ENCODE results near the gene SV2A.
A peak's percentile ranks its signal among the peaks of the same experiment; 100 is the strongest.
"Not testable (repeated sequence)": the region's sequence is repeated elsewhere in the genome, so short reads cannot be mapped to it uniquely, and the experiment has no call there.

SV2A gene, protein sequence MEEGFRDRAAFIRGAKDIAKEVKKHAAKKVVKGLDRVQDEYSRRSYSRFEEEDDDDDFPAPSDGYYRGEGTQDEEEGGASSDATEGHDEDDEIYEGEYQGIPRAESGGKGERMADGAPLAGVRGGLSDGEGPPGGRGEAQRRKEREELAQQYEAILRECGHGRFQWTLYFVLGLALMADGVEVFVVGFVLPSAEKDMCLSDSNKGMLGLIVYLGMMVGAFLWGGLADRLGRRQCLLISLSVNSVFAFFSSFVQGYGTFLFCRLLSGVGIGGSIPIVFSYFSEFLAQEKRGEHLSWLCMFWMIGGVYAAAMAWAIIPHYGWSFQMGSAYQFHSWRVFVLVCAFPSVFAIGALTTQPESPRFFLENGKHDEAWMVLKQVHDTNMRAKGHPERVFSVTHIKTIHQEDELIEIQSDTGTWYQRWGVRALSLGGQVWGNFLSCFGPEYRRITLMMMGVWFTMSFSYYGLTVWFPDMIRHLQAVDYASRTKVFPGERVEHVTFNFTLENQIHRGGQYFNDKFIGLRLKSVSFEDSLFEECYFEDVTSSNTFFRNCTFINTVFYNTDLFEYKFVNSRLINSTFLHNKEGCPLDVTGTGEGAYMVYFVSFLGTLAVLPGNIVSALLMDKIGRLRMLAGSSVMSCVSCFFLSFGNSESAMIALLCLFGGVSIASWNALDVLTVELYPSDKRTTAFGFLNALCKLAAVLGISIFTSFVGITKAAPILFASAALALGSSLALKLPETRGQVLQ

DNA sequence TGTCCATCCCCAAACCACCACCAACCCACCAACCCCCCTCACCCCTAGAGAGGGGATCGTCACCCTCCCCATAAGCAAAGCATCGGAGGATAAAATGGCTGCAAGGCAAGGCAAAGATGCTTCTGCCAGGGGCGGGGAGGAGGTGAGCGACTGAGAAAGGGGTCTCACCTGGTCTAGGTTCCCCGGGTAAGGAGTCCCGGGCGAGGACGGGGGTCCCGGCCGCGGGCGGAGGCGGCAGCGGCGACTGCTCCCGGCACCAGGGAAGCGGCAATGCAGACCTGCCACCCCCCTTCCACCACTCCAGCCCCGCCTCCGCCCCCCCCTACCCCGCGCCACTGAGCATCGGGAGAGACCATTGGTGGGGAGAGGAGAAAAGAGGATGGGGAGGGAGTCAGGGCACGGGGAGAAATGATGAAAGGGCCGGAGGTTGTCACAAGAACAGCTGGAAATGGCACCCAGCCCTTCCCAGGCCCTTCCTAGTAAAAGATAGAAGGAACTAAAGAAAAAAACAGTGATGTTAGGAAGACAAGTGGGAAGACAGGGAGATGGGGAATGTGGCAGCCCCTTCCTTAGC lies at the start of gene SV2A:
Gene SV2A (minus strand): TSS at position 274 of the 574 bp plus-strand sequence. CDS start 4,004 bp downstream, outside the sequence.
- DNase-seq (peak; percentile 54), ATAC-seq (peak; percentile 69)
- Mint-ChIP-seq H3K36me3 (ENCODE audit: low read depth) (peaks cover 9% of the 10 kb centered on the region), H3K27me3 (peaks cover 1% of the 10 kb centered on the region), H3K4me3 (peak within 1 kb of the TSS; percentile 81), H3K27ac (peak within 1 kb of the TSS; percentile 68), H3K9me3 (no peaks in the 10 kb centered on the region), H3K4me1 (peaks cover 24% of the 10 kb centered on the region)

DNA sequence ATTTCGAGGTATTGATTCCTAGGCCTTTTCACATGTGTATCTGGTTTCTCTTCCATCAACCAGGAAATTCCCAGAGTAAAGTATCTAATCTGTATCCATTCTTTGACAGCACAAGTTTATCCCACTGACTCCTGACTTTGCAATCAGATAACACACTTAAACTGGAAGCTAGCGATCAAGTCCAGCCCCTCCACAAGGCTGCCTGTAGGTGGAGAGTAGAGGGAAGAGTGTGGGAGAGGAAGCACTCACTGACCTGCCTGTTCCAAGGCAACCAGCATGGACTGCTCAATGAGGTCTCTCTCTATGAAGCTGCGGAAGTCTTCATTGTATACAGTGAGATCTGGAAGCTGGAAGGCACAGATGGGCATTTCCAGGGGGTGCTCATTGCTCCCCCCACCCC lies 49.4 kb upstream of the SV2A start:
- Mint-ChIP-seq H3K4me1 (peaks cover 6% of the 10 kb centered on the region), H3K9me3 (no peaks in the 10 kb centered on the region), H3K27me3 (no peaks in the 10 kb centered on the region), H3K27ac (no peak overlapping the region), H3K4me3 (no peak overlapping the region), H3K36me3 (ENCODE audit: low read depth) (peaks cover 41% of the 10 kb centered on the region)
- DNase-seq: no peak
- no peak for ATAC-seq

DNA sequence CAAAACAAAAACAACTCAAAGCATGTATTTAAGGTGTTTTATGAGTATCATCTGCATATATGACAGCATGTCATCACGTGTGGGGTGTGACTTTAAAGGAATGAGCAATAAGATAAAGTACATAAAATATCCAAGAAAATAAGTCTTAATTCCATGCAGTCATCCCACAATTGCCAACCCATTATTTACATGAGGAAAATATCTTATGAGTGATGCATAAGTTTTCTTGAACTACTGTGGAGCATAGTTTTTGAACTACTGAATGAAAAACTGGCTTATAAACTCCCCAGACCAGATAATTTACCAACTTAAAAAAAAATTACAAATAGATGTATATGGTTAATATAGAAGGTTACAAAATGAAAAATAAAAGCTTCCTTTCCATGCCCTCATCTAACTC lies 48.8 kb upstream of the SV2A start:
- ATAC-seq: no peak
- Mint-ChIP-seq H3K9me3 (no peaks in the 10 kb centered on the region), H3K4me1 (peaks cover 11% of the 10 kb centered on the region), H3K27me3 (no peaks in the 10 kb centered on the region), H3K27ac (no peak overlapping the region), H3K36me3 (ENCODE audit: low read depth) (peaks cover 41% of the 10 kb centered on the region), H3K4me3 (no peak overlapping the region)
- DNase-seq: no peak

DNA sequence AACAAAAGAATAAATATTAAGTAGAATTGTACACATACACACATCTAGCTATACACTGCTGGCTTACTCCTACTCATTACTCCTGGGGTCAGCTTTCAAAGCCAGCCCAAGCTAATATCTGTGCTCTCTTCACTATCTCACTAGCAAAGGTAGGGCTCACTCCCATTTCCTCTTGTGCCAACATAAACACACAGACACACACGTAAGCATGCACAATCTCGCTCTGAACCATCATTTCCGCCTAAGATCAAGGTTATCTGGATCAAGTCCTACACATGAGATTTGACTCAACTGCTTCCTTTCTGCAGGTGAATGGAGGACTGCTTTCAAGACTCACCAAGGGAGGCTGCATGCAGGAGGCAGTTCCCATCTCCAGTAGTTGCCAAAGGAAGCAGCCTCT lies 47.8 kb upstream of the SV2A start:
- Mint-ChIP-seq H3K27ac (no peak overlapping the region), H3K9me3 (no peaks in the 10 kb centered on the region), H3K4me3 (no peak overlapping the region), H3K27me3 (no peaks in the 10 kb centered on the region), H3K36me3 (ENCODE audit: low read depth) (peaks cover 42% of the 10 kb centered on the region), H3K4me1 (peaks cover 11% of the 10 kb centered on the region)
- DNase-seq: no peak
- no peak for ATAC-seq

DNA sequence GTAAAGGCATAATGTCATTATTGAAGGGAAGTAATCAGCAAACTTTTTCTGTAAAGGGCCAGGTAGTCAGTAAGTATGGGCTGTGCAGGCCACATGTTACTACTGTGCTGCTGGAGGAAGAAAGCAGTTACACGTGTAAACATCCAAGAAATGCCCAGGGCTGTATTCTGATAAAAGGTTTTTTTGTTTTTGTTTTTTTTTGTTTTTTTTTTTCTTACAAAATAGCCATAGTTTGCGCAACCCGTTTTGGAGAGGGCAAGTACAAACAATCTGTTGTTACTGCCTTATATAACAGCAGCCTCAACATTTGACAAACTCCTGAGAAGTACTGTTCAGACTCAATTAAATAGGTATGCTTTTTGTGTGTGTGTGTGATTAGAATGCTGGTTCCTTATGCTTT lies 45.7 kb upstream of the SV2A start:
- ATAC-seq: no peak
- no peak for DNase-seq
- Mint-ChIP-seq H3K36me3 (ENCODE audit: low read depth) (peaks cover 51% of the 10 kb centered on the region), H3K4me3 (no peak overlapping the region), H3K27me3 (no peaks in the 10 kb centered on the region), H3K27ac (no peak overlapping the region), H3K9me3 (no peaks in the 10 kb centered on the region), H3K4me1 (peaks cover 11% of the 10 kb centered on the region)

DNA sequence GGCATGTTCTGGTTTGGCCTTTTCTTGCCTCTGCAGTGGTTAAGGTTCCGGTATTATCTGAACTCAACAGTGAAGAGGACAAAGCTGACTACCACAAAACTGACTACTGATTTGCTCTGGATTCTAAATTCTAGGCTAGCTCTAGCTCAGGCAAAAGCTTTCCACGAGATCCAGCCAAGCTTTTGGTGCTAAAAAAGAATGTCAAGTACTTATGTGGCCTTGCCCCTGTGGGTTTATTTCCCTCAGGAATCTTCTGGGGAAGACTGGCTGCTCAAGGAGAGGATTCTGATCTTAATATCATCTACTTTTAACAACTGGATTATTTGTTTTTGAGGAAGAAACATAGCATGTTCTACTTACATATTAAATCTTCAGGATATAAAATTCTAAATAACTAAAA lies 45.1 kb upstream of the SV2A start:
- Mint-ChIP-seq H3K27me3 (no peaks in the 10 kb centered on the region), H3K4me3 (no peak overlapping the region), H3K36me3 (ENCODE audit: low read depth) (peaks cover 52% of the 10 kb centered on the region), H3K9me3 (no peaks in the 10 kb centered on the region), H3K27ac (peak overlapping the region; percentile 37), H3K4me1 (peaks cover 11% of the 10 kb centered on the region)
- DNase-seq (no peak), ATAC-seq (no peak)

DNA sequence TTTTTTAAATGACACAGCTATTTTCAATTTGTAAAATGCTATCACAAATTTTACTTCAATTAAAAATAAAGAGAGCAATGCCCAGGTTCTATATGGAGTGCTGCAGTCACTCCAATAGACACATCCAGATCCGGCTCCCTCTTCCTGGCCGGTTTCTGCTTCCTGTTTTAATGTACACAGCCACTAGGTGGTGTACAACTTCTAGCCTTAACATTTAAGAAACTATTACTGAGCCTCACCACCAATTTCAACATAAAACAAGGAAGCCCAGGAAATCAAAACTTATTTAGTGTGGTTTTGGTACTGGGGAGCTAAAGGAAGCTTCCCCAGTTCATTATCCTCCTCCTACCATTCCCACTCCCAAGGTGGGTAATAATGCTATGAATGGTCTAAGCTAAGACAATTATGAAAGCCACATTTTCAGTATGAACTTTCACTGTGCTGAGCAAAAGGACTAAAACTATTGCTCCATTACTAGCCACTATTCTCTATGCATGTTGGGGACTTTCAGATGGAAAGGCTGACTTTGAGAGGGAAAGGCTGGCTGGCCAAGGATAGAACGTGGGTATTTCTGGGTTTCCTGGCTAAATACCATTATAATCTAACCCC lies 44.5 kb upstream of the SV2A start:
- Mint-ChIP-seq H3K36me3 (ENCODE audit: low read depth) (peaks cover 51% of the 10 kb centered on the region), H3K9me3 (no peaks in the 10 kb centered on the region)

DNA sequence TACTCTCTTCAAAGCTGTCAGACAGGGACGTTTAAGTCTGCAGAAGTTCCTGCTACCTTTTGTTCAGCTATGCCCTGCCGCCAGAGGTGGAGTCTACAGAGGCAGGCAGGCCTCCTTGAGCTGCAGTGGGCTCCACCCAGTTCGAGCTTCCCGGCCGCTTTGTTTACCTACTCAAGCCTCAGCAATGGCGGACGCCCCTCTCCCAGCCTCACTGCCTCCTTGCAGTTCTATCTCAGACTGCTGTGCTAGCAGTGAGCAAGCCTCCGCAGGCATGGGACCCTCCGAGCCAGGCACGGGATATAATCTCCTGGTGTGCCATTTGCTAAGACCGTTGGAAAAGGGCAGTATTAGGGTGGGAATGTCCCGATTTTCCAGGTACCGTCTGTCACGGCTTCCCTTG lies 39.9 kb upstream of the SV2A start:
- not testable (repeated sequence) for DNase-seq, H3K27ac Mint-ChIP-seq, H3K27me3 Mint-ChIP-seq, H3K4me3 Mint-ChIP-seq, H3K9me3 Mint-ChIP-seq, ATAC-seq
- H3K36me3 Mint-ChIP-seq (ENCODE audit: low read depth): peaks cover 62% of the 10 kb centered on the region
- H3K4me1 Mint-ChIP-seq: peaks cover 10% of the 10 kb centered on the region

More for the DNA sequence above, 44.5 kb upstream of the SV2A start:
- H3K4me1 Mint-ChIP-seq: peaks cover 11% of the 10 kb centered on the region
- no peak overlapping the region for H3K4me3 Mint-ChIP-seq
- no peaks in the 10 kb centered on the region for H3K27me3 Mint-ChIP-seq
- ATAC-seq: peak; percentile 61
- no peak overlapping the region for H3K27ac Mint-ChIP-seq
- DNase-seq: peak; percentile 16

DNA sequence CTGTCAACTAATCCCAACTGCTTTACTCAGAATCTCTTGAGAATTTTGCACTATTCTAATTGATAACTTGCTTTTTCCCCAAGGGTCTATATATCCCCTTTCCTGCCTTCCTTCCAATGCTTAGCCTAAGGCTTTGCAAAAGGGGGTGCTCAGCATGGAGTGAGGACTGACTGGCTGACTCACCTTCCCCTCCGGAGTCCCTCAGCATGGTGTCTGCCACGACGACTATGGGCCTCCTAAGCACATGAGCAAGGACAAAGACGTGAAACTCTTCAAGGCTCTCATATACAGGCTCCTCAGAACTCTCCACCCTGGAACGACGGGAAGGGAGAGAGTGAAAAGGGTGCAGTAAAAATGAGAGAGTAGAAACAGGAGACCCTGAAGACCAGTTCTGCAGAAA lies 32.3 kb upstream of the SV2A start:
- ATAC-seq: no peak
- no peaks in the 10 kb centered on the region for H3K4me1 Mint-ChIP-seq
- no peaks in the 10 kb centered on the region for H3K27me3 Mint-ChIP-seq
- no peaks in the 10 kb centered on the region for H3K9me3 Mint-ChIP-seq
- no peak overlapping the region for H3K4me3 Mint-ChIP-seq
- H3K27ac Mint-ChIP-seq: no peak overlapping the region
- DNase-seq: no peak
- peaks cover 41% of the 10 kb centered on the region for H3K36me3 Mint-ChIP-seq (ENCODE audit: low read depth)

DNA sequence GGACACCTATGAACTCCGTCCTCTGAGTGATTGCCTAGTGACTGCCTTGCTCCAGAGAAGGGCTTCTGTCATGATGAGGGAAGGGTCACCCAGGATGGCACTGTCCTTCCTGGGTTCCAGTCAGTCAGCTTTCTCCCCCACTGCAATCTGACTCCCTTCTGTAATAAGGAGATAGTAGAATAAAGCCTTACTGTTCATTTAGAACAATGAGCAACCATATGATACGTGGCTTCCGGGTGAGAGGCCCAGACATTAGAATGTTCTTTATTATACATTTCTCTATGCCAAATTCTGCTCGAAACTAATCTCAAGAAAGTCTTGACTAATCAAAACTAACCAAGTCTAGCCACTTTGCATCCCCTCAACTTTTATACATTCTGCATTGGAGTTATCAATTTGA lies 27.6 kb upstream of the SV2A start:
- Mint-ChIP-seq H3K36me3 (ENCODE audit: low read depth) (peaks cover 28% of the 10 kb centered on the region), H3K27me3 (no peaks in the 10 kb centered on the region), H3K4me1 (peaks cover 4% of the 10 kb centered on the region), H3K9me3 (no peaks in the 10 kb centered on the region), H3K27ac (no peak overlapping the region), H3K4me3 (no peak overlapping the region)
- no peak for DNase-seq
- no peak for ATAC-seq

DNA sequence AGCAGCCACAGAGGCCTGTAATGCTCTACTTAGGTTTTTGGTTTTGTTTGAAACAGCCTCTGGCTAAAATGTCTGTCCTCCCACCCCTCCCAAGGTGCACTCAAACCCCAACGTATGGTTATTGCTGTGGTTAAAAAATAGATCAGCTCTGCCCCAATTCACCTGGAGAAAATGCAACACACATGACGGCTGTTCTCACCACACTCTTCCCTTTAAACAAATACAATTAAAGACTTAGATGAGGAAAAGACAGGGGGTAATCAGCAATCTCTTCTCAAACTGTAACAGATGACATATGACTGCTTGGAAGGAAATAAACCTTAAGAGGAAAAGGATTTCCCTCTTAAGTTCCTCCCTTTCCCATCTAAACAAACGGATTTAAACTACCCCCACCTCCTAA lies 25.2 kb upstream of the SV2A start:
- Mint-ChIP-seq H3K4me1 (peaks cover 21% of the 10 kb centered on the region), H3K4me3 (no peak overlapping the region), H3K27me3 (no peaks in the 10 kb centered on the region), H3K36me3 (ENCODE audit: low read depth) (peaks cover 22% of the 10 kb centered on the region), H3K9me3 (no peaks in the 10 kb centered on the region), H3K27ac (no peak overlapping the region)
- no peak for DNase-seq
- ATAC-seq: no peak

DNA sequence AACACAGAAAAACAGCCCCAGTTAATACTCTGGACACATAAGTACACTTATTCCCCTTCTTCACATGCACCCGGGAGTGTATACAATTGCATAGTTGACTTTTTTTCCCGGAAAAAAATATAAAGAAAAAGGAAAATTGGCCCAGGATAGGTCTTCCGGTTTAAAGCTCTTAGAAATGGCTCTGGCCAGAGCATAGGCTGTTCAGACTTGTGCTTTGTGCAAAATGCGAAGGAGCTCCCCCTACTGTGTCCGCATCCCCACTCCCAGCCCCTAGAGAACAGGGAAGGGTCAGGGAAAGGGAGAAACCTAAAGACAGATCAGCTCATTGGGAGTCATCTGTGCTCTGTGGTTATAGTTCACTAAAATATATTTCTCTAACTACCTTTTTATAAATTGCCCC lies 24.6 kb upstream of the SV2A start:
- no peak overlapping the region for H3K4me3 Mint-ChIP-seq
- DNase-seq (no peak), ATAC-seq (no peak)
- peaks cover 28% of the 10 kb centered on the region for H3K4me1 Mint-ChIP-seq
- peaks cover 17% of the 10 kb centered on the region for H3K36me3 Mint-ChIP-seq (ENCODE audit: low read depth)
- H3K27me3 Mint-ChIP-seq: no peaks in the 10 kb centered on the region
- H3K27ac Mint-ChIP-seq: no peak overlapping the region
- no peaks in the 10 kb centered on the region for H3K9me3 Mint-ChIP-seq

DNA sequence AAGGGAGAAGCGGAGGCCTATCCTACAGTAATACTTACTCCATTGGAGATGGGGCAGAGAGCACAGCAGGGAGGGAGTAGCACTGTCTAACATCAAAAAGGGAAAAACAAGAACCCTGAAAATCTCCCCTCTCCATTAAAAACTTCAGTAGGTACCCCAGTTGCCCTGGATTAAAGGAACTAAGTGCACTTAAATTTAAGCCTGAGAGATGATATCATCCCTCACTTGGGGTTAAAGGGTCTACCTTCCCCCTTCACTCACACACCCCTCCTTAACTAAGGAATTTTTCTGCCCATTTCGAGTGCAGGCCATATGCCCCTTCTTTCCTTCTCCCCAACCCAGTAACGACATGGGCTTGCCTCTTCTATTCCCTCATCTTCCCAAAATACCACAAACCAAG lies 22.8 kb upstream of the SV2A start:
- Mint-ChIP-seq H3K27ac (no peak overlapping the region), H3K4me3 (no peak overlapping the region), H3K27me3 (no peaks in the 10 kb centered on the region), H3K36me3 (ENCODE audit: low read depth) (peaks cover 9% of the 10 kb centered on the region), H3K9me3 (no peaks in the 10 kb centered on the region), H3K4me1 (peaks cover 36% of the 10 kb centered on the region)
- ATAC-seq: no peak
- DNase-seq: no peak

DNA sequence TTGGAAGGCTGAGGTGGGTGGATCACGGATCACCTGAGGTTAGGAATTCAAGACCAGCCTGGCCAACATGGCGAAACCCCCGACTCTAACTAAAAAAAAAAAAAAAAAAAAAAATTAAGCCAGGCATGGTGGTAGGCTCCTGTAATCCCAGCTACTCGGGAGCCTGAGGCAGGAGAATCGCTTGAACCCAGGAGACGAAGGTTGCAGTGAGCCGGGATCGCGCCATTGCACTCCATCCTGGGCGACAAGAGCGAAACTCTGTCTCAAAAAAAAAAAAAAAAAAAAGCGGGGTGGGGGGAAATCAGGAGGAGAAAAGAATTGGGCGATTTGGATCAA lies 21.0 kb upstream of the SV2A start:
- peaks cover 36% of the 10 kb centered on the region for H3K4me1 Mint-ChIP-seq
- not testable (repeated sequence) for H3K36me3 Mint-ChIP-seq (ENCODE audit: low read depth); H3K27me3 Mint-ChIP-seq; H3K9me3 Mint-ChIP-seq; ATAC-seq; H3K4me3 Mint-ChIP-seq; DNase-seq
- peak overlapping the region; percentile 79 for H3K27ac Mint-ChIP-seq

DNA sequence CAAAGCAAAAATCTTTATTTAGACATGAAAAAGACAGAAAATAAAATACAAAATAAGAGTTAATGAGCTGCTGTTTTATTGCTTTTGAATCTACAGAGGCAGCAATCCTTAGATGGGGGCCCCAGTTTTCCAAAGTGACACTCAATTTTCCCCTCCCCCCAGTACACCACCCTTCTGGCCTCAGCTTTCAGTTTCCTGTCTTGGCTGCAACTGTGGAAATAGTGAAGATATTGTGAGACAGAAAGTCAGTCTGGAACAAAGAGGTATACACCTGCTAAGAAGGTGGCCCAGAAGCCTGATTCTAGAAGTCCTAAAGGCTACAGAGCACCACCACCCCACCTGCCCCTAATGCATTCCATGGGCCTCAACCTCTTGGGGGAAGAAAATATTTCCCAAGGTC lies 20.1 kb upstream of the SV2A start:
- H3K4me1 Mint-ChIP-seq: peaks cover 33% of the 10 kb centered on the region
- H3K36me3 Mint-ChIP-seq (ENCODE audit: low read depth): no peaks in the 10 kb centered on the region
- peak overlapping the region; percentile 43 for H3K27ac Mint-ChIP-seq
- ATAC-seq (peak; percentile 74), DNase-seq (no peak)
- H3K9me3 Mint-ChIP-seq: no peaks in the 10 kb centered on the region
- peak overlapping the region; percentile 49 for H3K4me3 Mint-ChIP-seq
- no peaks in the 10 kb centered on the region for H3K27me3 Mint-ChIP-seq
